Fibroblast of lung (primary cell): ENCODE results near the gene SPDYE2.
"Not testable (repeated sequence)": the region's sequence is repeated elsewhere in the genome, so short reads cannot be mapped to it uniquely, and the experiment has no call there.

Source experiments
- CTCF ChIP-seq, 2 donors: IDR thresholded peaks in 1 of 2; conservative IDR thresholded peaks in 1 of 2; 1 replicate in 1 of 2; 2 replicates in 1 of 2; pipeline ENCODE4 v1.5.1; 2011 to 2012; ENCODE audit warnings: low read length in 2 of 2, control low read depth in 1 of 2, inconsistent platforms in 1 of 2, low read depth in 1 of 2, mild to moderate bottlenecking in 1 of 2
- EZH2 ChIP-seq: IDR thresholded peaks from 2 replicates; pipeline ENCODE4 v1.5.1; 2012; ENCODE audit warnings: low read length, control low read depth, mild to moderate bottlenecking; ENCODE audit errors: missing control alignments

- not testable (repeated sequence) for TF ChIP-seq CTCF (conservative IDR thresholded peaks at IDR 0.05 in 1 of 2, IDR thresholded peaks at IDR 0.05 in 1 of 2; ENCODE audit: low read depth in 1 of 2, low read length in 2 of 2); EZH2
Measured at GRCh38 chr7:102514881-102515721, 35.9 kb upstream of the SPDYE2 start.
